Endothelial cell (in vitro differentiated cells): ENCODE measurements around the gene OSTF1. TPM values are rescaled to one million over a fixed set of nuclear protein-coding genes. Genes with fewer than 3 reads are reported as not detected.

Experiments
- DNase-seq: peaks from one replicate; pipeline ENCODE4 v3.0.0; 2021; ENCODE audit warnings: low spot score
- H3K27ac Mint-ChIP-seq: one replicate; pipeline ENCODE4 v1.8.0; 2021; ENCODE audit warnings: mixed read lengths, inconsistent platforms; ENCODE audit not compliant: unreplicated experiment
- H3K27me3 Mint-ChIP-seq: one replicate; pipeline ENCODE4 v1.8.0; 2021; ENCODE audit warnings: mild to moderate bottlenecking, moderate library complexity, mixed read lengths, inconsistent platforms; ENCODE audit not compliant: unreplicated experiment
- H3K36me3 Mint-ChIP-seq: one replicate; pipeline ENCODE4 v1.8.0; 2021; ENCODE audit warnings: mild to moderate bottlenecking, low read depth, mixed read lengths, inconsistent platforms; ENCODE audit not compliant: unreplicated experiment
- H3K4me1 Mint-ChIP-seq: one replicate; pipeline ENCODE4 v1.8.0; 2021; ENCODE audit warnings: mild to moderate bottlenecking, mixed read lengths, inconsistent platforms; ENCODE audit not compliant: unreplicated experiment
- H3K4me3 Mint-ChIP-seq: one replicate; pipeline ENCODE4 v1.8.0; 2021; ENCODE audit warnings: mild to moderate bottlenecking, mixed read lengths, inconsistent platforms; ENCODE audit not compliant: unreplicated experiment
- H3K9me3 Mint-ChIP-seq: one replicate; pipeline ENCODE4 v1.8.0; 2021; ENCODE audit warnings: mixed read lengths, inconsistent platforms; ENCODE audit not compliant: unreplicated experiment
- CTCF ChIP-seq: fragments of 200-600 bp; sonication (generic); IDR thresholded peaks from one replicate; pipeline ENCODE4 v1.5.0; 2021; ENCODE audit warnings: antibody characterized with exemption; ENCODE audit not compliant: unreplicated experiment
- total RNA-seq: library from RNA; stranded (reverse); fragmentation: NEBNext Ultra II Directional; extraction: Animal tissue kit (Norgen Biotek cat#: 25700); gene quantifications from one replicate; pipeline ENCODE4 v1.2.1, GENCODE V29; 2021; ENCODE audit not compliant: unreplicated experiment

The OSTF1 gene
- total RNA-seq, 1 donor from 2014 or later = 51.4 TPM

DNA sequence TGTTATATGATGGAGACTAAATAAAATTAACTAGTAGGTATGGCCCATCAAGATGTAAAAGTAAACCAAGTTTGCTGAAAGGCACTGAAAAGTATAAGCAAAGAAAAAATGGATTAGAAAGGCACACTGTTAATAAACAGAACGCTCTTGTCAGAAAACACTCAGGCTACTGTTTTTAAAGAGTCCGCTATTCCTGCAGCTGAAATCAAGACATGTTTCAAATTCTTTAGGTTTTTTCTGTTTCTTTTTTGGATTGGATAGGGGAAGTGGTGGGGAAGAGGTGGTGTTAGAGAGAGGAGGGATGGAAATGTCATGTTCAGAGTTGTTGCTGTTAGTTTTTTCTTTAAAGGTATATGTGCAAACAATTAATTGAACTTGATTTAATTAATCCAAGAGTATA, 17.5 kb downstream of the OSTF1 start:
- H3K4me3 Mint-ChIP-seq = no peak overlapping the region
- H3K9me3 Mint-ChIP-seq = no peaks in the 10 kb centered on the region
- H3K27me3 Mint-ChIP-seq = no peaks in the 10 kb centered on the region
- TF ChIP-seq CTCF = no peak
- DNase-seq = no peak
- H3K27ac Mint-ChIP-seq = no peak overlapping the region
- H3K4me1 Mint-ChIP-seq = peaks cover 5% of the 10 kb centered on the region
- H3K36me3 Mint-ChIP-seq = no peaks in the 10 kb centered on the region

DNA sequence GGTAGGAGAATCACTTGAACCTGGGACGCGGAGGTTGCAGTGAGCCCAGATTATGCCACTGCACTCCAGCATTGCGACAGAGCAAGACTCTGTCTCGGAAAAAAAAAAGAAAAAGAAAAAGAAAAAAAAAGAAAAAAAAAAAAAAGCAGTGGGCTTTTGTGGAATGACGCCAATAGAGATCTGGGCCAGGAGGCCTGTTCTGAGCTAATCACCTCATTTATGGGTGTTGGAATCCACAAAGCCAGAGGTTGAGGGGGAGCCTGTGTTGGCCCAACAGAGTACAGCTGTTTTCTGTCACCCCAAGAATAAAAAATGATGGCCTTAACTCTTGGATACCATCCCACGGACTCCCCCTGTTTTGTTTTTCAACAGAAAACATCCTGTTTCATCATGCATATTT, 18.5 kb downstream of the OSTF1 start:
- H3K27me3 Mint-ChIP-seq = no peaks in the 10 kb centered on the region
- TF ChIP-seq CTCF = no peak
- peaks cover 3% of the 10 kb centered on the region for H3K4me1 Mint-ChIP-seq
- H3K4me3 Mint-ChIP-seq = no peak overlapping the region
- H3K27ac Mint-ChIP-seq = no peak overlapping the region
- H3K36me3 Mint-ChIP-seq = no peaks in the 10 kb centered on the region
- DNase-seq = no peak
- no peaks in the 10 kb centered on the region for H3K9me3 Mint-ChIP-seq

- Mint-ChIP-seq H3K36me3 (no peaks in the 10 kb centered on the region), H3K4me1 (peaks cover 6% of the 10 kb centered on the region), H3K4me3 (no peak overlapping the region), H3K9me3 (no peaks in the 10 kb centered on the region), H3K27ac (no peak overlapping the region), H3K27me3 (no peaks in the 10 kb centered on the region)
- DNase-seq = no peak
- TF ChIP-seq CTCF = no peak
Observed at GRCh38 chr9:75108571-75108970, 20.3 kb downstream of the OSTF1 start.

DNA sequence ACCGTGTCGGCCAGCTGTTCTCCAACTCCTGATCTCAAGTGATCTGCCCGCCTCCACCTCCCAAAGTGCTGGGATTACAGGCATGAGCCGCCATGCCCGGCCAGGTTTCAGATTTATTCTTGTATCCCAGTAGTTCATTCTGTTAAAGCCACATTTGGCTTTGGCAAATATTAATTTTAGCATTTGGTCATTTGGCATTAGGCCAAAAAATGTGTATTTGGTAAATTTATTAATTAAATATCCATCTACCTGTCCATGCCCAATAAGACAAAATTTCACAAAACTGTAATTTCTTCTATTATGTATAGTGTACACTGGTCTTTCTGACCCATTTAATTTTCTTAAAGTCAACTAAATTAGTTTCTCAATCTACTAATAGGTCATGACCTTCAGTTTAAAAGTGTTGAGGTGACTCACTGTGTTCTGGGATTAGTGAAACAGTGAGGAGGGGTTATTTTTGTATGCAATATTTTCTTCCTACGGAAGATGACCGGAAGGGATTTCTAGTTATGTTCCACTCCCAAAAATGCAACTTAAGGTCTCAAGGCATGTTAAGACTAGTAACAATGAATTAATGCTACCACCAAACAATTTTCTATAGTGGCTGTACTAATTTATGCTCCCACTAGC, 21.0 kb downstream of the OSTF1 start:
- Mint-ChIP-seq H3K9me3 (no peaks in the 10 kb centered on the region), H3K4me1 (peaks cover 6% of the 10 kb centered on the region), H3K4me3 (no peak overlapping the region), H3K36me3 (no peaks in the 10 kb centered on the region), H3K27ac (no peak overlapping the region), H3K27me3 (no peaks in the 10 kb centered on the region)
- no peak for DNase-seq
- no peak for TF ChIP-seq CTCF

DNA sequence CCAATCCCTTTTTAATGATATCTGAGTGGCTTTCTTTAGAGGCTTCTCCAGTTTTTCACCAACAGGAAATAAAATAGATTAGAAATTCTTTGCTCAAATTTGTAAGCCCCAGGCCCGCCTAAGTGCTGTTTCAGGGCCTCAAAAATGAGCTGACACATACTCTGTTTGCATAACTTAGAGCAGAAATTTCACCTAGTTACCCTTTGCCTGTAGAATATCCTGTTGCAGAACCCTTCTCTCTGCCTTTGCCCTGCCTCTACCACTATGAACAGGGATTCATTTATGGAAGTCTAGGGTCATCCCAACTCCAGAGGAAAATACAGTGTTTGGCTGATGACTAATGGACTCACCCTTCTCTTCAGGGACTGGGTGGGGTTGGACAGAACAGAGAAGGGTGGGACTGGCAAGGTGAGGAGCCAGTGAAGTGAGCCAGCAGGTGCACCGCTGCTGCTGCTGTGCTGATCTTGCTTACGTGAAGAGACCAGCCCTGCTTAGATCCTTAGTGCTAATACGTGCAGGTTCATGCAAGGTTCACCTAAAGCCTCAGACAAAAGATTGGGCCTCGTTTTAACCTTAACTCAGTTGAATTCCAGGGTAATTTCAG, 22.8 kb downstream of the OSTF1 start:
- peaks cover 3% of the 10 kb centered on the region for H3K4me1 Mint-ChIP-seq

More for the DNA sequence above, 22.8 kb downstream of the OSTF1 start:
- TF ChIP-seq CTCF = no peak
- no peaks in the 10 kb centered on the region for H3K27me3 Mint-ChIP-seq
- H3K4me3 Mint-ChIP-seq = no peak overlapping the region
- no peaks in the 10 kb centered on the region for H3K9me3 Mint-ChIP-seq
- no peaks in the 10 kb centered on the region for H3K36me3 Mint-ChIP-seq
- DNase-seq = no peak
- H3K27ac Mint-ChIP-seq = no peak overlapping the region
